BLaER1 treated with 17β-estradiol and CSF1 and Interleukin-3, amounts not matched to agents 10 nM and 100 nM (cell line): ENCODE results near the gene SAMD4B.
A peak's percentile ranks its signal among the peaks of the same experiment; 100 is the strongest.
"Not testable (repeated sequence)": the region's sequence is repeated elsewhere in the genome, so short reads cannot be mapped to it uniquely, and the experiment has no call there.

Experiments used
- H3K27ac ChIP-seq, 11 experiments: shearing (Covaris generic); formaldehyde crosslinking; 2 replicates each; pipeline ENCODE4 v1.8.1; 2022
- H3K27me3 ChIP-seq, 11 experiments: shearing (Covaris generic); formaldehyde crosslinking; 2 replicates each; pipeline ENCODE4 v1.8.1; 2022
- H3K36me3 ChIP-seq, 11 experiments: shearing (Covaris generic); formaldehyde crosslinking; 2 replicates each; pipeline ENCODE4 v1.8.1; 2022
- H3K4me1 ChIP-seq, 10 experiments: shearing (Covaris generic); formaldehyde crosslinking; 2 replicates each; pipeline ENCODE4 v1.8.1; 2022
- H3K4me2 ChIP-seq, 11 experiments: shearing (Covaris generic); formaldehyde crosslinking; 2 replicates each; pipeline ENCODE4 v1.8.1; 2022
- H3K4me3 ChIP-seq, 10 experiments: shearing (Covaris generic); formaldehyde crosslinking; 2 replicates each; pipeline ENCODE4 v1.8.1; 2022
- H3K9ac ChIP-seq, 11 experiments: shearing (Covaris generic); formaldehyde crosslinking; 2 replicates each; pipeline ENCODE4 v1.8.1; 2022
- H3K9me3 ChIP-seq, 11 experiments: shearing (Covaris generic); formaldehyde crosslinking; replicated peaks in 1 of 11; 2 replicates each; pipeline ENCODE4 v1.8.1; 2022
- H4K20me1 ChIP-seq, 11 experiments: shearing (Covaris generic); formaldehyde crosslinking; 2 replicates each; pipeline ENCODE4 v1.8.1; 2022
- Cebpa-rat ChIP-seq, 11 experiments: shearing (Covaris generic); IDR thresholded peaks; 2 replicates each; pipeline ENCODE4 v1.8.1; 2022

SAMD4B gene

DNA sequence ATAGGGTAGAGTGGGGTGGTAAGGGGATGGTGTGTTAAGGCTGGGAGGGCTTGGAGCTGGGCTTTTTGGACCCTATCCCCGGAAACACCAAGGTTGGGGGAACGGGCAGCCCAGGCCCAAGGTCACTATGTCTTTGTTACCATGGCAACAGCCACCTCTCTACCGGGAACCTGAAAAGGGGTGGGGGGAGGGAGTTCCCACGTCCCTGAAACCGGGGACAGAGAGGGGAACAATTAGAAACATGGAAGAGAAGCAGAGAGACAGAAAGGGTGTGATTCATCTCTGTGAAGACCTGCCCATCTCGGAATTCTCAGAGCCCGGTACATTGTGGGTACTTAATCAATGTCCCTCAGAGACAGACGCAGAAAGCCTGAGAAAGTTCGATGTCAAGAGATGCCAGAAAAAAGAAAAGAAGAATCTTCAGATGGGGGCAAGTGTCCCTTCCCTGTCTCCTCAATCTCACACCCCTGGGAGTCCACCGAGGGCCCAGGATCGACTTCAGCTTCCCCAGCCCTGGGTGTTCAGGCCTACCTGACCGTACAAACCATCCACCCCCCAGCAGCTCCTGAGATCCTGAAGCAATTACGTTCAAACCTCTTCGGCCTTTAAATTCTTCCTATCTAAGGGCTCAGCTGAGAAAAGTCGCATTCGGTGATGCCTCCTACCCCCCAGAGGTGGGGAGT, 14.7 kb upstream of the SAMD4B start:
- H3K36me3 ChIP-seq: peaks cover 49 to 74% (median 64%) of the 10 kb centered on the region in 11 experiments
- no peaks in the 10 kb centered on the region for H3K9me3 ChIP-seq
- H3K4me2 ChIP-seq: peak overlapping the region; percentile 39 to 95 (median 59); a peak in 21 of 22 replicates
- TF ChIP-seq Cebpa-rat (IDR thresholded peaks at IDR 0.05): no peak
- H3K27ac ChIP-seq: peak overlapping the region in 8 of 11 experiments; percentile 8 to 60 (median 30); a peak in 11 of 22 replicates
- H3K27me3 ChIP-seq: no peaks in the 10 kb centered on the region
- peaks cover 53 to 72% (median 65%) of the 10 kb centered on the region in 10 experiments for H3K4me1 ChIP-seq
- H4K20me1 ChIP-seq: peaks cover 41 to 83% (median 66%) of the 10 kb centered on the region in 11 experiments; a peak in 21 of 22 replicates
- H3K9ac ChIP-seq: peak overlapping the region in 10 of 11 experiments; percentile 7 to 68 (median 36); a peak in 15 of 22 replicates
- H3K4me3 ChIP-seq: no peak overlapping the region

DNA sequence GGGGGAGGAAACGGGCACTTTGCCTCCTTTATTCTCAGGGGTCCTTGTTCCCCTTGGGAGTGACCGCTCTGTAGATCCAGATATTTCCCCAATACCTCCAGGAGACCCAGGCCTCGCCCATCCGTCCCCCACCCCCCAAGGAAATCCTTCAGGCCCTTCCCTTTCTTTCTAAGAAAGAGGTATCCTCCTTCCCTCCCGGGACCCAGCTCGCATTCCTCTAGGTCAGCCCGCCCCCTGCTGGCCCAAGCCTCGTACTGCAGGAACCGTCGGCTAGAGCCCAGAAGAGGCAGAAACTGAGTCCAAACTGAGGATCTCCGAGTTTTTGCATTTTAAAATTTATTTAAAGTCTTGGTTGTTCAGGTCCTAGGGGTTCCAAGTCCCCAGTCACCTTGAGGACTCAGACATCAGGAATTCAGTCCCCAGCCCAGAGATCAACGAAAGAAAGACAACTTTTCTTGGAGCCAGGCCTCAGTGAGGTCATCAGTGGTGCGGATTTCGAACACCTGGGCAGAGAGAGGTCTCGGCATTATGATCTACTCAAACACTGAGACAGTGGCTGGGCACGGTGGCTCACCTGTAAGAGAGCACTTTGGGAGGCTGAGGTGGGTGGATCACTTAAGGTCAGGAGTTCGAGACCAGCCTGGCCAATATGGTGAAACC, 14.0 kb upstream of the SAMD4B start:
- Histone ChIP-seq H3K4me1 (peaks cover 60 to 73% (median 69%) of the 10 kb centered on the region in 10 experiments), H3K9me3 (no peaks in the 10 kb centered on the region), H4K20me1 (peaks cover 41 to 84% (median 68%) of the 10 kb centered on the region in 11 experiments; a peak in 21 of 22 replicates), H3K27me3 (no peaks in the 10 kb centered on the region), H3K27ac (peak overlapping the region in 8 of 11 experiments; percentile 8 to 60 (median 30); a peak in 10 of 22 replicates), H3K4me3 (no peak overlapping the region), H3K4me2 (peak overlapping the region; percentile 39 to 95 (median 59); a peak in 21 of 22 replicates), H3K36me3 (peaks cover 49 to 80% (median 70%) of the 10 kb centered on the region in 11 experiments), H3K9ac (peak overlapping the region in 10 of 11 experiments; percentile 10 to 68 (median 44); a peak in 16 of 22 replicates)
- no peak for TF ChIP-seq Cebpa-rat (IDR thresholded peaks at IDR 0.05)

- peaks cover 49 to 92% (median 76%) of the 10 kb centered on the region in 11 experiments for H3K36me3 ChIP-seq
- no peak overlapping the region for H3K27ac ChIP-seq
- no peak for TF ChIP-seq Cebpa-rat (IDR thresholded peaks at IDR 0.05)
- peaks cover 41 to 83% (median 70%) of the 10 kb centered on the region in 11 experiments; a peak in 21 of 22 replicates for H4K20me1 ChIP-seq
- peak overlapping the region in 7 of 11 experiments; percentile 19 to 68 (median 55); a peak in 5 of 22 replicates for H3K9ac ChIP-seq
- H3K9me3 ChIP-seq: no peaks in the 10 kb centered on the region
- H3K4me3 ChIP-seq: no peak overlapping the region
- H3K27me3 ChIP-seq: no peaks in the 10 kb centered on the region
- peak overlapping the region in 10 of 11 experiments; percentile 59 to 95 (median 89); a peak in 16 of 22 replicates for H3K4me2 ChIP-seq
- H3K4me1 ChIP-seq: peaks cover 76 to 86% (median 81%) of the 10 kb centered on the region in 10 experiments
These were observed 12.3 kb upstream of the SAMD4B start for GRCh38 chr19:39329948-39330347.

- no peak for TF ChIP-seq Cebpa-rat (IDR thresholded peaks at IDR 0.05)
- H4K20me1 ChIP-seq: peaks cover 35 to 67% (median 61%) of the 10 kb centered on the region in 11 experiments; a peak in 21 of 22 replicates
- H3K36me3 ChIP-seq: peaks cover 43 to 72% (median 60%) of the 10 kb centered on the region in 11 experiments
These were observed 9.9 kb upstream of the SAMD4B start for GRCh38 chr19:39332293-39332692.

DNA sequence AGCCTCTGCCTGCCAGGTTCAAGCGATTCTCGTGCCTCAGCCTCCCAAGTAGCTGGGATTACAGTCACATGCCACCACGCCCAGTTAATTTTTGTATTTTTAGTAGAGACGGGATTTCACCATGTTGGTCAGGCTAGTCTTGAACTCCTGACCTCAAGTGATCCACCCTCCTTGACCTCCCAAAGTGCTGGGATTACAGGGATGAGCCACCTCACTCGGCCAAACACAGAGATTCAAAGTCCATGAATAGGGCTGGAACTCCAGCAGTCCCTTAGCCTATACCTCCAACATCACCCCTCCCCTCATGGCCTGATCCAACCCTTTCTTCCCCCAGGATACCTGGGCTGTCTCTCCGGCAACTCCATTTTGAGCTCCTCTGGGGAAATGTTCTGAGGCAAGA, 9.5 kb upstream of the SAMD4B start:
- H3K4me2 ChIP-seq: peak overlapping the region; percentile 72 to 95 (median 89)
- H4K20me1 ChIP-seq: peaks cover 31 to 63% (median 56%) of the 10 kb centered on the region in 11 experiments; a peak in 21 of 22 replicates
- peaks cover 84 to 90% (median 88%) of the 10 kb centered on the region in 10 experiments for H3K4me1 ChIP-seq
- peak overlapping the region in 6 of 11 experiments; percentile 2 to 31 (median 12); a peak in 6 of 22 replicates for H3K27ac ChIP-seq
- not testable (repeated sequence) for H3K9me3 ChIP-seq, H3K27me3 ChIP-seq
- peak overlapping the region in 6 of 10 experiments; percentile 11 to 96 (median 86); a peak in 8 of 20 replicates for H3K4me3 ChIP-seq
- H3K9ac ChIP-seq: peak overlapping the region; percentile 14 to 68 (median 52); a peak in 16 of 22 replicates
- peaks cover 38 to 67% (median 55%) of the 10 kb centered on the region in 11 experiments for H3K36me3 ChIP-seq

More at GRCh38 chr19:39332293-39332692, 9.9 kb upstream of the SAMD4B start:
- Histone ChIP-seq H3K9ac (peak overlapping the region in 10 of 11 experiments; percentile 27 to 68 (median 47); a peak in 8 of 22 replicates), H3K27me3 (no peaks in the 10 kb centered on the region), H3K9me3 (no peaks in the 10 kb centered on the region; a peak in 1 of 22 replicates), H3K4me1 (peaks cover 84 to 90% (median 87%) of the 10 kb centered on the region in 10 experiments), H3K4me3 (peak overlapping the region in 3 of 10 experiments; percentile 74 to 96 (median 88); a peak in 4 of 20 replicates), H3K4me2 (peak overlapping the region; percentile 72 to 95 (median 89)), H3K27ac (peak overlapping the region in 4 of 11 experiments; percentile 3 to 47 (median 18); a peak in 3 of 22 replicates)

DNA sequence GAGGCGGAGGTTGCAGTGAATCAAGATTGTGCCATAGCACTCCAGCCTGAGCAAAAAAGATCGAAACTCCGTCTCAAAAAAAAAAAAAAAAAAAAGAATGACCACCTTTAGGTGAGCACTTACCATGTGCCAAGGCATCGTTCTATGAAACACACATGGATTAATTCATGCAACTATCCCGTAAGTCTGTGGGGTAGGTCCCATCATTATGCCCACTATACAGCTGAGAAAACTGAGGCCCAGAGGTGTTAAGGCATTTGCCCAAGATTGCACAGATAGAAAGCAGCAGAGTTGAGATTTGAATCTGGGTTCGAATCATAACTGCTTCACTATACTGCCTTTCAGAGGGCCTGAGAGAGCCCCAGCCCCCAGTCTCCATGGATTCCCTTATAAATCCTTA, 8.7 kb upstream of the SAMD4B start:
- Histone ChIP-seq H3K9ac (peak overlapping the region in 9 of 11 experiments; percentile 14 to 99 (median 53); a peak in 10 of 22 replicates), H3K4me3 (peak overlapping the region in 8 of 10 experiments; percentile 12 to 96 (median 88); a peak in 10 of 20 replicates), H3K9me3 (peaks cover 0 to 4% (median 0%) of the 10 kb centered on the region in 11 experiments; a peak in 1 of 22 replicates), H3K4me1 (peaks cover 84 to 90% (median 88%) of the 10 kb centered on the region in 10 experiments), H3K4me2 (peak overlapping the region; percentile 72 to 95 (median 89)), H4K20me1 (peaks cover 26 to 55% (median 49%) of the 10 kb centered on the region in 11 experiments; a peak in 21 of 22 replicates), H3K27ac (peak overlapping the region in 4 of 11 experiments; percentile 2 to 31 (median 18); a peak in 2 of 22 replicates), H3K27me3 (no peaks in the 10 kb centered on the region), H3K36me3 (peaks cover 32 to 60% (median 50%) of the 10 kb centered on the region in 11 experiments)
- TF ChIP-seq Cebpa-rat (IDR thresholded peaks at IDR 0.05): no peak

DNA sequence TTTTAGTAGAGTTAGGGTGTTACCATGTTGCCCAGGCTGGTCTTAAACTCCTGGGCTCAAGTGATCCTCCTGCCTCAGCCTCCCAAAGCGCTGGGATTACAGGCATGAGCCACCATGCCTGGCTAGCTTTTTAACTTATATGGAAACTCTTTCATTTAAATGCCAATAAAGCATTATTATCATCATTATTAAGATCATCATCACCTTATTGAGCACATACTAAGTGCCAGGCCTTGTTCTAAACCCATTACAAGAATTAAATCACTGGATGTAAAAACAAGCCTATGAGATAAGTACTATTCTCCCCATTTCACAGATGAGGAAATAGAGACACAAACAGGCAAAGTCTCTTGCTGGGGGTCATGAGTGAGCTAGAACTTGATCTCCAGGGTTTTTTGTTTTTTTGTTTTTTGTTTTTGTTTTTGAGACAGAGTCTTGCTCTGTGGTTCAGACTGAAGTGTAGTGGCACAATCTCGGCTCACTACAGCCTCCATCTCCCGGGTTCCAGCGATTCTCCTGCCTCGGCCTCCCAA, 7.7 kb upstream of the SAMD4B start:
- Histone ChIP-seq H3K27me3 (no peaks in the 10 kb centered on the region), H4K20me1 (peaks cover 16 to 45% (median 39%) of the 10 kb centered on the region in 11 experiments; a peak in 21 of 22 replicates), H3K9ac (peak overlapping the region; percentile 90 to 100 (median 98)), H3K27ac (peak overlapping the region; percentile 70 to 100 (median 99); a peak in 21 of 22 replicates), H3K4me2 (peak overlapping the region; percentile 72 to 95 (median 89)), H3K4me1 (peaks cover 84 to 89% (median 87%) of the 10 kb centered on the region in 10 experiments), H3K36me3 (peaks cover 22 to 50% (median 40%) of the 10 kb centered on the region in 11 experiments; a peak in 21 of 22 replicates), H3K4me3 (peak overlapping the region; percentile 72 to 96 (median 86)), H3K9me3 (peaks cover 0 to 4% (median 0%) of the 10 kb centered on the region in 11 experiments; a peak in 1 of 22 replicates)
- no peak for TF ChIP-seq Cebpa-rat (IDR thresholded peaks at IDR 0.05)

DNA sequence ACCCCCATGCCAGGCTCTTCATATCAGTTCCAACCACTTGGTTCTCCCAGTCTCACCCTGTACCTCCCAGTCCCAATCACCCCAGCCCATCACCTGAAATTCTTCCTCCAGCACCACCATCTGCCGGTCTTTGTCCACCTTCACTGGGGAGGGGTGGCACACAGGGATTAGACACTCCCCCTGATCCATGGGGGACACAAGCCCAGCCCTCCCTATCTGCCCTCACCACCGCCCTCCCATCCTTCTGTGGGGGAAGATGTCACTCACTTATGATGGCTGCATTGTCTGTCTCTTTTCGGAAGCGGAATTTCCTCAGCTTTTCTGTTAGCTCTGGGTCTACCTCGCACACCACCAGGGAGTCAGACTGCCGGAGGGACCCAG, 7.1 kb upstream of the SAMD4B start:
- Histone ChIP-seq H3K4me3 (peak overlapping the region; percentile 72 to 96 (median 86)), H3K27me3 (no peaks in the 10 kb centered on the region), H3K9me3 (peaks cover 0 to 4% (median 0%) of the 10 kb centered on the region in 11 experiments; a peak in 1 of 22 replicates), H3K27ac (peak overlapping the region; percentile 70 to 100 (median 99)), H3K4me2 (peak overlapping the region; percentile 72 to 95 (median 89)), H3K4me1 (peaks cover 84 to 89% (median 88%) of the 10 kb centered on the region in 10 experiments), H3K36me3 (peaks cover 16 to 43% (median 34%) of the 10 kb centered on the region in 11 experiments; a peak in 20 of 22 replicates), H4K20me1 (peaks cover 13 to 38% (median 32%) of the 10 kb centered on the region in 11 experiments; a peak in 21 of 22 replicates), H3K9ac (peak overlapping the region; percentile 90 to 100 (median 98))
- TF ChIP-seq Cebpa-rat (IDR thresholded peaks at IDR 0.05): no peak
